Kidney capillary endothelial cell (primary cell): ENCODE results near the gene DST.
"Not testable (repeated sequence)": the region's sequence is repeated elsewhere in the genome, so short reads cannot be mapped to it uniquely, and the experiment has no call there.

ENCODE experiments used
- DNase-seq: peaks from one replicate; pipeline ENCODE4 v3.0.0-alpha.2; 2018; ENCODE audit warnings: low spot score

The DST gene

DNA sequence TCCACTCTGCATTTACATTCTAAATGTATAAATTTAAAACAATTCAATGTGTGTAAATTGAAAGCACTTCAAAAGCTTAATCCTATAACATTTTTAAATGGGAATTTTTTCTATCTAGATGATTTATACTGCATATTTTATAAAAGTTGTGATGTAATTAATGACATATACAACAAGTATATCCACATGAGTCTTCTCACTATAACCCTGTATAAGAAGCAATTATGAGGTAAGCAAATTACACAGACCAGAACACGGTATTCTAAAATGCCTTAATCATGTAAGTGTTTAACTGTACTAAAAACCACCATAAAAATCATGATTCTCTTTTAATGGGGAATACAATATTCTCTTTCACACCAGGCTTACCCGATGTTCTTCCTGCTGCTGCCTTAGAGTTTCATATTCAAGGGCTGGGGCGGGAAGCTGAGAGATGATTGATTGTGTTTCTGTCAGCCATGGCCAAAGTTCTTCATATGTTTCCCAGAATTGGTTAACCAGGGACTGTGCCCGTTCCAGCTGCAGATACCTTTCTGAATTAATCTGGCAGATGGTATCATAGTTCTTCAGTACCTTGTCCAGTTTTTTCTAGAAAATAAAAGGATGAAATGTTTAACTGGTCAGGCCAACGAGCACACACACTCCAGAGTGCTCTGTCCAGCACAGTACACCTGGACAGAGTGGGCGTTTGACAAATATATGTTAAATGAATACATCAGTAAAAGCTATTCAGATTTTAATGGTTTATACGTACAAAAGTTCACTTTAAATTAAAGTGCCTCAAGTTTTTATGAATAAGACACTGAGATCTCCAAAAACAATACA, 127.4 kb downstream of the DST start:
- no peak for DNase-seq

DNA sequence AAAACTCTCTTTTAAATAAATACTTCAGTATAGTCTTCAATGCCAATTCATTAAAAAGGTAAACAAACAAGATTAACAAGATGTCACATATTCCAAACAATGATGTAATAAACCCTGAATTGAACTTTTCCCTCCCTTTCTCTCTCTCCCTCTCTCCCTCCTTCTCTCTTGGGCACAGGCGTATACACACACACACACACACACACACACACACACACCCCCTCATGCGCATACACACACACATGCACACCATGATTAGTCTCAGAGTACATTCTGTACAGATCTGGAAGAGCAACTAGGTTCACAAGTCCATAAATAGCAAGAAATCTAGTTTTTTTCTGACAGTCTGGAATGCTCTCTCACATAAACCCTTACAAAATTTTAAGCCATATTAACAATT, 128.3 kb downstream of the DST start:
- no peak for DNase-seq

- no peak for DNase-seq
Observed at GRCh38 chr6:56513631-56514030, 129.1 kb downstream of the DST start.

DNA sequence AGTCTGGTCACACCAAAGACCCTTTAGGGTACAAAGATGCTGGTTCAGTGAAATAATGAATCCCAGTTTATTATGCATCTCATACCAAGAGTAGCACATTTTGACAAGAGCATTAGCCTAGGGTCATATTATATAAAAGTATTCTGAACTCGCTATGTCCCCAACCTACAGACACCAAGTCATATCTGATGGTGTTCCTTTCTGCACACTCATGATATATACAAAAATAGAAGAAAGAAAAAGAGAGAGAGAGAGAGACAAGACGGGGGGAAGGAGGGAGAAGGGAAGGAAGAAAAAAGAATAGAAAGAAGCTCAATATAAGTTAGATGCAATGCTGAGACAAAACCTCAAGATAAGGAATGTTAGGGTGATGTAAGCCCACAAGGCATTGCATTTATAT, 131.1 kb downstream of the DST start:
- DNase-seq = no peak

- DNase-seq = no peak
Observed at GRCh38 chr6:56510984-56511531, 131.6 kb downstream of the DST start.

GRCh38 chr6:56509031-56509430, 133.7 kb downstream of the DST start:
- DNase-seq = no peak

GRCh38 chr6:56507517-56507916, 135.2 kb downstream of the DST start:
- no peak for DNase-seq

GRCh38 chr6:56505512-56506260, 137.0 kb downstream of the DST start:
- DNase-seq = no peak

DNA sequence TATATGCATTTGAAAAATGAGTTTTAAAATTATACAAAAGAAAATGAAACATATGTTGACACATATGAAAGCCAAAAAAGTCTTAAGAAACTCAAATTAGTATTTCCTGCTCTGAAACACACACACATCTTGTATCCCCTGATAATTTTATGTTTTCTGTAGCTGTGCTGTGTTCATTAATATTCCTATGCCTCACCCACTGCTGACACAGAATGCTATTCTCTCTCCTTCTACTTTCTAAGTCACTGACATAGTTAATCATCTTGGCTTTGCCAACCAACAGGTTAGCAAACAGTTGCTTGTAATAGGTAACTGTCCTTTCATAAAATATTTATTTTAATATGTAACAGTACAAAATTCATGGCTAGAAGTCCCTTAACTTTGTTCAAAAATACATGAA, 140.7 kb downstream of the DST start:
- no peak for DNase-seq

DNA sequence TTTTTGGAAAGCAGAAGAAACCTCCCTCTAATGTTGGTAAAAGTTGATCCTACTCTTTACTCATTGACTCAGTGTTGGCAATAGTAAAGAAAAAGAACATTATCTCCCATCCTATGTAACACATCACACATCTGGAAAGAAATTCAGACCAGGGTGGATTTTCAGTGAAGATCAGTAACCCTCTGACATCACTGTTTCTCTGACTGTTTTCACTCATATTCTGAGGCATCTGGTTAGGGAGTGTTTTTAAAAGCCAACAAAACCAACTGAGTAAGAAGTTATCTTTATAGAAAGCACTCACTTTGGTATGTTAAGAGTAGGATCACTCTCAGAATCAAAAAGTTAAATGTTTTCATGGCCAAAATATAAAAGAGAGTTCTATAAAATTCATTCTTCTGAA, 143.6 kb downstream of the DST start:
- DNase-seq = no peak

- DNase-seq = no peak
Observed at GRCh38 chr6:56497691-56498090, 145.0 kb downstream of the DST start.

DNA sequence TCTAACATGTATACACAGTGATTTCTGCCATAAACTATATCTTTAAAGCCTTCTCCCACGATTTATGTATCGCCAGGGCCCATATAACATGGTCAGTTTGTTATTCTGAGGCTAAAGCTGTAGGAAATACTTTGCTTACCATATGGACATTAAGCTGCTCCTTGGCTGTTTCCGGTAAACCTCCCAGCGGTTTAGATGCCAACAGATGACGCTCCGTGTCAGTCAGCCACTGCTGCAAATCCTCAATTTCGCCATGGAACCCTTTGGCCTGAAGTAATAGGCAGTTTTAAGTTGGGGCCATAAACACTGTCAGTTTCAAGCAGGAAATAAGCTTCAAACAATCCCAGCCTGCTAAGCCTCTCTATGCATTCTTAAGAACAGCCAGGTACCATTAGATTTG, 145.4 kb downstream of the DST start:
- DNase-seq = no peak

DNA sequence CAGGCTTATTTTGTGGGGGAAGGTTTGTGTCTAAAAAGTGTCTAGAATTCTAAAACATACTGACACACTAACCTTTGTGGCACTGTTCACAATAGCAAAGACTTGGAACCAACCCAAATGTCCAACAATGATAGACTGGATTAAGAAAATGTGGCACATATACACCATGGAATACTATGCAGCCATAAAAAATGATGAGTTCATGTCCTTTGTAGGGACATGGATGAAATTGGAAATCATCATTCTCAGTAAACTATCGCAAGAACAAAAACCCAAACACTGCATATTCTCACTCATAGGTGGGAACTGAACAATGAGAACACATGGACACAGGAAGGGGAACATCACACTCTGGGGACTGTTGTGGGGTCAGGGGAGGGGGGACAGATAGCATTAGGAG, 146.0 kb downstream of the DST start:
- DNase-seq = not testable (repeated sequence)

DNA sequence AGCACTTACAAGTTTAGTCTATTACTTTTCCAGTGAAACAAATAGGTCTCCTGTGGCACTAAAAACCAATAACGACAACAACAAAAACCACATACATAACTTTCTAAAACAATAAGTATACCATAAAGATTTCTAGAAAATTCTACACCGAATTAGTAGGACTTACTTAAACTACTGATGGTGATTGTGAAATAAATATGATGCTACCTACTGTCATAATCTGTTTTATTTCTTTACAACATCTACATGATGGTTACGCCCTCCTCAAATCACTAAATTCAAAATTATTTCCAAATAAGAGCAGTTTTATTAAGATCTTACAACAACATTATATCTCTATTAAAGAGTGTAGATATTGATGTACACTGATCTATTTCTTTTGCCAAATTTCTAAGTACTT, 147.0 kb downstream of the DST start:
- no peak for DNase-seq

- DNase-seq = peak; percentile 7
Observed at GRCh38 chr6:56491606-56492328, 150.9 kb downstream of the DST start.

DNA sequence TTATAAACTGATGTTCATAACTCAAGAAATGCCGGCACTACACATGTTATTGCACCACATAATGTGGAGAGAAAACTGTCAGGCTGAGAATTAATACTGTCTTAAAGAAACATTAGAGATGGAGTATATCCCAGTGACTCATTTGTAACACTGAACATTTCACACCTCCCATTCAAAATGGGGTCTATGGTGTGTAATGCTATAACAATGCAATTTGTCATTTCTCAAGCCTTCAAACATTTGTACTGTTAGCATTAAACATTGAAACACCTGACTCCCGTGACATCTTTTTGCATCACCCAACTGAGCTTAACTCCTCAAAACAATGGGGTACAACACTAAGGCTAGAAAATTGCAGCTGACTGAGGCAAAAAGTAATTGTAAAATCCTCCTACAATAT, 151.7 kb downstream of the DST start:
- peak; percentile 60 for DNase-seq

GRCh38 chr6:56489559-56489958, 153.1 kb downstream of the DST start:
- DNase-seq = no peak

GRCh38 chr6:56488281-56488680, 154.4 kb downstream of the DST start:
- DNase-seq = no peak

GRCh38 chr6:56486681-56487080, 156.0 kb downstream of the DST start:
- no peak for DNase-seq

DNA sequence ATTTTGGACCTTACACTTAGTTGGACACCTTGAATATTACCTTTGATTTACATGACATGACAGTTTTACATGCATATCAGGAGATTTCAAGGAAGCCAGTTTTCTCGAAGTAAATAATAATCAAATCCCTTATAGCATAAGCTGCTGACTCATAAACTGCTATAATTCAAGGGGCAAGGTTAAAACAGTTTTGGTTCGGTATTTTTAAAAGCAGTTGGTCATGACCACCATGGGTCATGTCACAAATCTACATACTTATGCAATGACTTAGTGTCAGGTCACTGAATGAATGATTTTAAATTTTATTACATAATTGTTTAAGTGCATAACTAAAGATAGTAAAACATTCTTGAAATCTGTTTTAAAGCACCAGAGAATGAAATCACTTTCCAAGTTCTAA, 158.0 kb downstream of the DST start:
- no peak for DNase-seq

DNA sequence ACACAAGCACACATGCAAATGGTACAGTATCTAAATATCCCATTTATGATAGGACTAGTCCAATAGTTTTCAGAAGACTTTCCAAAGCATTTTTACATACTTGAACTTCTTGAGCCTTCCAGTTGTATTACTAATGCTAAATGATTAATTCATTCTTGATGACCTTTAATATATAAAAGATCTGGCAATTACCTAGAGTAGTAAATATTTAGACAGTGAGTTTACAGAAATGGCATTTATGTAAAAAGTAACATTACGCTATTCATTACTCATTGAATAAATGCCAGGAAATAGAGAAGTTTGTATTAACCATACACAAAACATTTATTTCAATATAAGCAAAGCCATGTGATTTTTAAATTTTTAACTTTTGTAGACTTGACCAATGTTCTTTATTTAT, 158.8 kb downstream of the DST start:
- DNase-seq = no peak

DNA sequence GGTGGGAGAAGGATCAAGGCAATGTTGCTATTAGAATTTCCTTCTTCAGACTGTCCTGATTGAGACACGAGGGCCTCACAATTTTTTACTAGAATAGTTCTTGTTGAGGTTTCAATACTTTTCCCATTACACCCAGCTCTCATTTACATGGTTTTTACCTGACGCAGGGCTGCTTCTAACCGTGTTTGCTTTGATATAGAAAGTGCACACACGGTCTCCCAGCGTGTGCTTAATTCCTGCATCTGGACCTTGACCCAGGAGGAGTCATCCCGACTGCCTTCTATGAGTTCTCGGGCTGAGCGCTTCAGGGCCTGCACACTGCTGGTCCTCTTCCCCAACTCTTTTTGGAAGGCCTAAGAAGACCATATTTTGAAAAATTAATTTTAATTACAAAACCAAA, 160.2 kb downstream of the DST start:
- no peak for DNase-seq

DNA sequence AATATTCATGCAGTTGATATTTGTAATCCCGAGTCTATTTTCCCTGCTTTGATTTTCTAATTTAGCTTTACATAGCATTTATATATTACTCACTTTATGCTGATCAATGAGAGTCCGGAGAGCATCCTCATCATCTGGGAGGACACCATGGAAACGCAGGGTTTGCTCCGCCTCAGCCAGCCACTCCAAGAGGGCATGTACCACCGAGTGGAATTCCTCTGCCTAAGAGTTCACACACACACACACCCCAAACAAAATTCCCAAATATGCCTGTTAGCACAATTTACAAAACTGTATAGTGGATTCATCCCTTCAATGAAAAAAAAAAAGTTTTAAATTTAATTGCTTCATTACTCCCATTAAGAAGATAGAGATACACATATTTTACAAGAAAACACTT, 160.7 kb downstream of the DST start:
- DNase-seq = no peak
